Lower leg skin (tissue), 4 donors: ENCODE data around the gene FAM236C. TPM values are rescaled to one million over a fixed set of nuclear protein-coding genes. Genes with fewer than 3 reads are reported as not detected.

Experiments
- total RNA-seq, 4 donors: library from RNA; depleted of rRNA; stranded (reverse); fragments of >200 nt; gene quantifications; one replicate each; pipeline ENCODE4 v1.1.0, GENCODE V29; 2016

The FAM236C gene
- total RNA-seq, 4 donors from 2014 or later = not detected

Other genes with a start within 250 kb of the FAM236C start
- 1 to 10 TPM in 3 of 4 donors, under 1 TPM in 1; 0.76 to 4.0 (median 2.5) TPM for gene PHKA1, start 198.3 kb upstream of the FAM236C start, total RNA-seq
- gene DMRTC1B, start 135.7 kb upstream of the FAM236C start, total RNA-seq = under 1 TPM in 1 of 4 donors, not detected in 3; 0.34 TPM
- gene FAM236B, start 130.0 kb upstream of the FAM236C start, total RNA-seq = not detected
- not detected for gene FAM236D, start 104.4 kb upstream of the FAM236C start, total RNA-seq
- gene FAM236A, start 25.6 kb downstream of the FAM236C start, total RNA-seq = not detected
- gene DMRTC1, start 31.2 kb downstream of the FAM236C start, total RNA-seq = not detected
- not detected for gene PABPC1L2B, start 90.3 kb downstream of the FAM236C start, total RNA-seq
- under 1 TPM in 1 of 4 donors, not detected in 3; 0.13 TPM for gene PABPC1L2A, start 166.9 kb downstream of the FAM236C start, total RNA-seq